Common myeloid progenitor, CD34-positive (primary cell): ENCODE data around the gene CLIC1.
A peak's percentile ranks its signal among the peaks of the same experiment; 100 is the strongest.

Experiments used
- CTCF ChIA-PET: fragments of 350-600 bp; sonication (Branson Sonifier 250); formaldehyde crosslinking; loops from one replicate; lab custom pipeline; 2021; ENCODE audit warnings: antibody characterized with exemption; lab: Charles Lee
- POLR2A ChIA-PET: fragments of 350-600 bp; sonication (Branson Sonifier 250); formaldehyde crosslinking; loops from one replicate; lab custom pipeline; 2021; ENCODE audit warnings: antibody characterized with exemption; lab: Charles Lee
- DNase-seq, 3 donors: peaks; one replicate each; pipeline versions ENCODE4 v3.0.0 to v3.0.0-alpha.2; 2013
- H3K27ac ChIP-seq, 2 experiments: 1 replicate in 1 of 2; 2 replicates in 1 of 2; pipeline ENCODE4 v1.7.0; 2013; ENCODE audit warnings: inconsistent platforms in 2 of 2, low read length in 2 of 2, mild to moderate bottlenecking in 2 of 2, low read depth in 1 of 2, moderate library complexity in 1 of 2; ENCODE audit not compliant: severe bottlenecking in 2 of 2, insufficient read depth in 1 of 2, poor library complexity in 1 of 2
- H3K27me3 ChIP-seq, 5 experiments: replicated peaks in 2 of 5; 1 replicate in 3 of 5; 2 replicates in 2 of 5; pipeline versions ENCODE4 v1.6.1 to v1.7.0; 2013; ENCODE audit warnings: low read length in 4 of 5, mild to moderate bottlenecking in 2 of 5, moderate library complexity in 2 of 5, inconsistent platforms in 1 of 5; ENCODE audit not compliant: insufficient read depth in 5 of 5, control insufficient read depth in 4 of 5
- H3K36me3 ChIP-seq, 4 experiments: 1 replicate in 2 of 4; 2 replicates in 2 of 4; pipeline versions ENCODE4 v1.6.1 to v1.7.0; 2013; ENCODE audit warnings: low read length in 3 of 4, control low read depth in 1 of 4, mild to moderate bottlenecking in 1 of 4; ENCODE audit not compliant: control insufficient read depth in 4 of 4, insufficient read depth in 4 of 4
- H3K4me1 ChIP-seq, 4 experiments: 1 replicate in 3 of 4; 2 replicates in 1 of 4; pipeline versions ENCODE4 v1.6.1 to v1.7.1; 2013; ENCODE audit warnings: low read length in 3 of 4, mild to moderate bottlenecking in 3 of 4, control low read depth in 1 of 4, inconsistent platforms in 1 of 4, moderate library complexity in 1 of 4; ENCODE audit not compliant: control insufficient read depth in 4 of 4, insufficient read depth in 4 of 4; ENCODE audit errors: control extremely low read depth in 1 of 4
- H3K4me3 ChIP-seq, 7 experiments: 1 replicate in 4 of 7; 2 replicates in 3 of 7; pipeline versions ENCODE4 v1.5.1 to v1.7.0; 2013; ENCODE audit warnings: mild to moderate bottlenecking in 7 of 7, low read length in 6 of 7, moderate library complexity in 6 of 7, inconsistent platforms in 2 of 7, low read depth in 2 of 7, control low read depth in 1 of 7; ENCODE audit not compliant: insufficient read depth in 4 of 7, control insufficient read depth in 1 of 7; ENCODE audit errors: extremely low read depth in 1 of 7
- H3K9me3 ChIP-seq, 5 experiments: 1 replicate in 4 of 5; 2 replicates in 1 of 5; pipeline versions ENCODE4 v1.6.1 to v1.7.1; 2013; ENCODE audit warnings: low read length in 4 of 5, mild to moderate bottlenecking in 2 of 5, inconsistent platforms in 1 of 5, low read depth in 1 of 5, moderate library complexity in 1 of 5; ENCODE audit not compliant: control insufficient read depth in 4 of 5, insufficient read depth in 2 of 5; ENCODE audit errors: control extremely low read depth in 1 of 5
- WGBS: methylation state at CpG from one replicate; pipeline ENCODE4 v1.1.5; 2013; ENCODE audit not compliant: insufficient coverage; 5-methylcytosine and 5-hydroxymethylcytosine counted together

CLIC1 gene

GRCh38 chr6:31687860-31688693 lies 48.3 kb downstream of the CLIC1 start:
- POLR2A ChIA-PET, result interaction anchor here (1.0 kb wide), 1 partner anchor 15 kb away, joined by 3 read pairs; the partner anchor contains the start of gene ABHD16A
- 98% methylated on average over 10 of the region's 14 CpGs for WGBS
- H3K36me3 ChIP-seq, result peaks cover 12 to 81% (median 74%) of the 10 kb centered on the region in 4 experiments
- CTCF ChIA-PET, result interaction anchor here (7.8 kb wide), 1 partner anchor 13 kb away, joined by 51 read pairs; the partner anchor contains the start of gene ABHD16A
- H3K27ac ChIP-seq, result peak overlapping the region in 1 of 2 experiments; percentile 12
- H3K4me1 ChIP-seq, result peaks cover 0 to 5% (median 1%) of the 10 kb centered on the region in 4 experiments
- no peak overlapping the region for H3K4me3 ChIP-seq
- H3K27me3 ChIP-seq, result no peaks in the 10 kb centered on the region
- DNase-seq, result no peak
- no peaks in the 10 kb centered on the region for H3K9me3 ChIP-seq

- Histone ChIP-seq H3K27me3 (no peaks in the 10 kb centered on the region), H3K36me3 (peaks cover 12 to 74% (median 68%) of the 10 kb centered on the region in 4 experiments), H3K9me3 (no peaks in the 10 kb centered on the region), H3K4me1 (peaks cover 0 to 11% (median 3%) of the 10 kb centered on the region in 4 experiments), H3K4me3 (no peak overlapping the region), H3K27ac (no peak overlapping the region)
- CTCF ChIA-PET, result interaction anchor here (1.3 to 7.8 kb wide), 3 partner anchors 13 to 43 kb away, joined by 3 to 51 read pairs (median 4); partner anchors contain the start of gene ABHD16A
- no peak for DNase-seq
- POLR2A ChIA-PET, result interaction anchor here (1.0 kb wide), 1 partner anchor 16 kb away, joined by 3 read pairs; the partner anchor contains the start of gene ABHD16A
- WGBS, result 87% methylated on average over 4 of the region's 8 CpGs
Observed at GRCh38 chr6:31687321-31687720, 49.0 kb downstream of the CLIC1 start.

- WGBS, result 86% methylated on average over 4 of the region's 5 CpGs
- ChIA-PET CTCF (interaction anchor here (0.8 to 7.8 kb wide), 4 partner anchors 14 to 135 kb away, joined by 3 to 51 read pairs (median 4); partner anchors contain the start of gene ABHD16A), POLR2A (no interaction called here)
- Histone ChIP-seq H3K27ac (peak overlapping the region in 1 of 2 experiments; percentile 7), H3K27me3 (no peaks in the 10 kb centered on the region), H3K36me3 (peaks cover 12 to 67% (median 62%) of the 10 kb centered on the region in 4 experiments), H3K9me3 (no peaks in the 10 kb centered on the region), H3K4me3 (no peak overlapping the region), H3K4me1 (peaks cover 0 to 14% (median 7%) of the 10 kb centered on the region in 4 experiments)
- no peak for DNase-seq
Observed at GRCh38 chr6:31686483-31686882, 49.8 kb downstream of the CLIC1 start.

- Histone ChIP-seq H3K4me3 (peak overlapping the region in 3 of 7 experiments; percentile 42 to 63 (median 46)), H3K36me3 (peaks cover 0 to 38% (median 38%) of the 10 kb centered on the region in 4 experiments), H3K27me3 (no peaks in the 10 kb centered on the region), H3K4me1 (peaks cover 0 to 38% (median 32%) of the 10 kb centered on the region in 4 experiments), H3K27ac (no peak overlapping the region), H3K9me3 (no peaks in the 10 kb centered on the region)
- POLR2A ChIA-PET, result no interaction called here
- CTCF ChIA-PET, result interaction anchor here (1.3 to 7.8 kb wide), 3 partner anchors 17 to 43 kb away, joined by 3 to 51 read pairs (median 6); partner anchors contain the start of gene ABHD16A
- 98% methylated on average over 12 of the region's 13 CpGs for WGBS
- no peak for DNase-seq
Observed at GRCh38 chr6:31683591-31683990, 52.7 kb downstream of the CLIC1 start.

- POLR2A ChIA-PET, result interaction anchor here (0.6 to 0.9 kb wide), 2 partner anchors 10 to 115 kb away, joined by 3 read pairs; partner anchors contain the start of gene VARS1
- H3K4me1 ChIP-seq, result peaks cover 0 to 38% (median 35%) of the 10 kb centered on the region in 4 experiments
- H3K36me3 ChIP-seq, result peaks cover 0 to 17% (median 14%) of the 10 kb centered on the region in 4 experiments
- no peaks in the 10 kb centered on the region for H3K27me3 ChIP-seq
- no peaks in the 10 kb centered on the region for H3K9me3 ChIP-seq
- CTCF ChIA-PET, result interaction anchor here (0.6 to 3.3 kb wide), 15 partner anchors 10 to 242 kb away, joined by 3 to 17 read pairs (median 4); partner anchors contain the start of genes ABHD16A, C6orf47 and LY6G5B
- peak overlapping the region in 1 of 2 experiments; percentile 1 for H3K27ac ChIP-seq
- WGBS, result 0% methylated on average over 38 of the region's 40 CpGs
- H3K4me3 ChIP-seq, result peak overlapping the region; percentile 60 to 89 (median 79)
- peak in 2 of 3 donors; percentile 66 to 68 for DNase-seq
Observed at GRCh38 chr6:31681135-31681671, 55.1 kb downstream of the CLIC1 start.
